ENCODE data around the gene CNTN2.

CNTN2 gene

GRCh38 chr1:205084360-205084759, 41.3 kb downstream of the CNTN2 start, which contains the start of gene TMEM81:
TMEM81 (minus strand) TSS chr1:205084460; CDS start chr1:205084320, 140 bp downstream.
- TF ChIP-seq TAF1 (IDR thresholded peaks at IDR 0.05; ENCODE audit: borderline replicate concordance, insufficient read depth, low read length) (no peak), FOXP2 (optimal IDR thresholded peaks at IDR 0.05; ENCODE audit: borderline replicate concordance, extremely low read depth, extremely low read length, insufficient read depth) (no peak)

- no peak for TF ChIP-seq FOXP2 (optimal IDR thresholded peaks at IDR 0.05; ENCODE audit: borderline replicate concordance, extremely low read depth, extremely low read length, insufficient read depth)
- no peak for TF ChIP-seq REST (IDR thresholded peaks at IDR 0.05; ENCODE audit: insufficient read depth in 1 of 2, low read depth in 2 of 2, low read length in 2 of 2)
- TF ChIP-seq SIN3A (IDR thresholded peaks at IDR 0.05; ENCODE audit: borderline replicate concordance, insufficient read depth, low read length): no peak
- TF ChIP-seq TAF1 (IDR thresholded peaks at IDR 0.05; ENCODE audit: borderline replicate concordance, insufficient read depth, low read length): no peak
- TF ChIP-seq POLR2AphosphoS5 (IDR thresholded peaks at IDR 0.05; ENCODE audit: low read depth, low read length): no peak
Measured at GRCh38 chr1:205088341-205088740, 45.3 kb downstream of the CNTN2 start.

- TF ChIP-seq SIN3A (IDR thresholded peaks at IDR 0.05; ENCODE audit: borderline replicate concordance, insufficient read depth, low read length) (no peak), REST (IDR thresholded peaks at IDR 0.05; ENCODE audit: insufficient read depth in 1 of 2, low read depth in 2 of 2, low read length in 2 of 2) (no peak)
Measured at GRCh38 chr1:205091043-205091740, 48.2 kb downstream of the CNTN2 start.

- no peak for TF ChIP-seq FOXP2 (optimal IDR thresholded peaks at IDR 0.05; ENCODE audit: borderline replicate concordance, extremely low read depth, extremely low read length, insufficient read depth)
- no peak for TF ChIP-seq SIN3A (IDR thresholded peaks at IDR 0.05; ENCODE audit: borderline replicate concordance, insufficient read depth, low read length)
- TF ChIP-seq TAF1 (IDR thresholded peaks at IDR 0.05; ENCODE audit: borderline replicate concordance, insufficient read depth, low read length): no peak
- no peak for TF ChIP-seq POLR2AphosphoS5 (IDR thresholded peaks at IDR 0.05; ENCODE audit: low read depth, low read length)
- no peak for TF ChIP-seq REST (IDR thresholded peaks at IDR 0.05; ENCODE audit: insufficient read depth in 1 of 2, low read depth in 2 of 2, low read length in 2 of 2)
Measured at GRCh38 chr1:205095422-205095821, 52.4 kb downstream of the CNTN2 start.

GRCh38 chr1:205098242-205098641, 55.2 kb downstream of the CNTN2 start:
- TF ChIP-seq POLR2AphosphoS5 (IDR thresholded peaks at IDR 0.05; ENCODE audit: low read depth, low read length) (no peak), REST (IDR thresholded peaks at IDR 0.05; ENCODE audit: insufficient read depth in 1 of 2, low read depth in 2 of 2, low read length in 2 of 2) (no peak), TAF1 (IDR thresholded peaks at IDR 0.05; ENCODE audit: borderline replicate concordance, insufficient read depth, low read length) (no peak), SIN3A (IDR thresholded peaks at IDR 0.05; ENCODE audit: borderline replicate concordance, insufficient read depth, low read length) (no peak)
